Tibial nerve (tissue), 4 donors: ENCODE results near the gene ZBTB5.

Source experiments
- CTCF ChIP-seq, 5 experiments: fragments of 200-600 bp in 3 of 5; fragments of 450-650 bp in 2 of 5; sonication (generic) in 3 of 5; IDR thresholded peaks; one replicate each; pipeline ENCODE4 v1.5.1; 2016 to 2019; ENCODE audit warnings: antibody characterized with exemption in 5 of 5, mild to moderate bottlenecking in 3 of 5, moderate library complexity in 2 of 5
- EP300 ChIP-seq, 2 donors: sonication (generic); formaldehyde crosslinking; IDR thresholded peaks; one replicate each; pipeline ENCODE4 v1.6.1; 2017; ENCODE audit warnings: antibody characterized with exemption in 2 of 2, mild to moderate bottlenecking in 1 of 2
- POLR2A ChIP-seq, 2 donors: fragments of 450-650 bp; IDR thresholded peaks; one replicate each; pipeline ENCODE4 v1.6.1; 2017; ENCODE audit warnings: antibody characterized with exemption in 2 of 2, mild to moderate bottlenecking in 2 of 2, moderate library complexity in 2 of 2

- no peak for TF ChIP-seq EP300 (IDR thresholded peaks at IDR 0.05)
- no peak for TF ChIP-seq CTCF (IDR thresholded peaks at IDR 0.05)
- no peak for TF ChIP-seq POLR2A (IDR thresholded peaks at IDR 0.05)
Measured at GRCh38 chr9:37410969-37411785, 54.1 kb downstream of the ZBTB5 start.
